Endometrial microvascular endothelial cells (primary cell): ENCODE measurements around the gene RNF8. TPM values are rescaled to one million over a fixed set of nuclear protein-coding genes. Genes with fewer than 3 reads are reported as not detected.
"Not testable (repeated sequence)": the region's sequence is repeated elsewhere in the genome, so short reads cannot be mapped to it uniquely, and the experiment has no call there.

Source experiments
- in situ Hi-C: cut with HindIII; loops from 2 replicates; pipeline ENCODE4 v1.10.0; 2017; ENCODE audit warnings: low sequenced_read_pairs, low pct_unique_long_range_greater_than_20kb; ENCODE audit errors: inconsistent ontology term
- total RNA-seq: library from RNA; depleted of rRNA; stranded (reverse); fragments of >200 nt; gene quantifications from one replicate; pipeline ENCODE4 v1.2.3, GENCODE V29; 2015; ENCODE audit errors: inconsistent ontology term

The RNF8 gene
- 16.4 TPM for total RNA-seq

- in situ Hi-C loops: no loop called here
Observed at GRCh38 chr6:37353761-37354525, at the start of gene RNF8. Gene RNF8, plus strand, starts transcription at chr6:37353983. Its CDS starts 182 bp downstream, at chr6:37354165.

GRCh38 chr6:37304766-37305165 lies 49.0 kb upstream of the RNF8 start:
- in situ Hi-C loops: no loop called here

GRCh38 chr6:37305841-37306425 lies 47.9 kb upstream of the RNF8 start:
- in situ Hi-C loops: no loop called here

- in situ Hi-C loops: no loop called here
Observed at GRCh38 chr6:37306624-37307222, 47.1 kb upstream of the RNF8 start.

- in situ Hi-C loops: not testable (repeated sequence)
Observed at GRCh38 chr6:37307484-37307883, 46.3 kb upstream of the RNF8 start.

GRCh38 chr6:37308069-37308815 lies 45.5 kb upstream of the RNF8 start:
- in situ Hi-C loops: no loop called here

- in situ Hi-C loops: no loop called here
Observed at GRCh38 chr6:37309046-37309445, 44.7 kb upstream of the RNF8 start.

GRCh38 chr6:37309692-37310091 lies 44.1 kb upstream of the RNF8 start:
- in situ Hi-C loops: no loop called here

- in situ Hi-C loops: no loop called here
Observed at GRCh38 chr6:37310966-37311365, 42.8 kb upstream of the RNF8 start.

GRCh38 chr6:37311741-37312473 lies 41.9 kb upstream of the RNF8 start:
- in situ Hi-C loops: no loop called here

- in situ Hi-C loops: no loop called here
Observed at GRCh38 chr6:37313723-37314486, 39.9 kb upstream of the RNF8 start.

- in situ Hi-C loops: no loop called here
Observed at GRCh38 chr6:37314487-37315156, 39.2 kb upstream of the RNF8 start.

- in situ Hi-C loops: no loop called here
Observed at GRCh38 chr6:37315157-37315515, 38.6 kb upstream of the RNF8 start.

GRCh38 chr6:37316071-37316470 lies 37.7 kb upstream of the RNF8 start:
- in situ Hi-C loops: no loop called here

GRCh38 chr6:37317312-37318038 lies 36.3 kb upstream of the RNF8 start:
- in situ Hi-C loops: no loop called here

GRCh38 chr6:37319156-37319555 lies 34.6 kb upstream of the RNF8 start:
- in situ Hi-C loops: no loop called here

- in situ Hi-C loops: no loop called here
Observed at GRCh38 chr6:37319856-37320480, 33.8 kb upstream of the RNF8 start.
